AG09319 (cell line): ENCODE results near the gene HNRNPH2.

Experiments
- DNase-seq: peaks from one replicate; pipeline ENCODE4 v3.0.0-alpha.2; 2010; ENCODE audit warnings: low read depth; ENCODE audit errors: extremely low read depth
- CTCF ChIP-seq: IDR thresholded peaks from 2 replicates; pipeline ENCODE4 v1.5.1; 2011; ENCODE audit warnings: low read depth, mild to moderate bottlenecking, inconsistent platforms, low read length, moderate library complexity

Gene HNRNPH2

GRCh38 chrX:101430457-101431078 is 22.5 kb downstream of the HNRNPH2 start:
- TF ChIP-seq CTCF, result no peak
- DNase-seq, result no peak

- TF ChIP-seq CTCF, result no peak
Observed at GRCh38 chrX:101442085-101442484, 34.1 kb downstream of the HNRNPH2 start.

GRCh38 chrX:101449279-101449678 is 41.3 kb downstream of the HNRNPH2 start:
- TF ChIP-seq CTCF, result no peak
- no peak for DNase-seq

More at GRCh38 chrX:101442085-101442484, 34.1 kb downstream of the HNRNPH2 start:
- no peak for DNase-seq

- no peak for TF ChIP-seq CTCF
Observed at GRCh38 chrX:101450085-101450484, 42.1 kb downstream of the HNRNPH2 start.

GRCh38 chrX:101450961-101451360 is 42.9 kb downstream of the HNRNPH2 start:
- TF ChIP-seq CTCF, result no peak
- no peak for DNase-seq

More at GRCh38 chrX:101450085-101450484, 42.1 kb downstream of the HNRNPH2 start:
- DNase-seq, result no peak

- TF ChIP-seq CTCF, result no peak
- no peak for DNase-seq
Observed at GRCh38 chrX:101452056-101452455, 44.0 kb downstream of the HNRNPH2 start.

GRCh38 chrX:101460669-101461068 is 52.6 kb downstream of the HNRNPH2 start:
- DNase-seq, result no peak
- TF ChIP-seq CTCF, result no peak
